ENCODE data around the gene LMAN1L. TPM values are rescaled to one million over a fixed set of nuclear protein-coding genes. Genes with fewer than 3 reads are reported as not detected.

LMAN1L gene
- total RNA-seq, 1 experiment from 2014 or later: not detected

- Histone ChIP-seq H3K27me3 (no peaks in the 10 kb centered on the region), H3K9me3 (no peaks in the 10 kb centered on the region), H3K36me3 (peaks cover 65% of the 10 kb centered on the region), H3K4me3 (no peak overlapping the region)
- no peak for DNase-seq
Measured at GRCh38 chr15:74789171-74789631, 23.4 kb upstream of the LMAN1L start.

GRCh38 chr15:74789741-74790079 is 22.9 kb upstream of the LMAN1L start:
- Histone ChIP-seq H3K27me3 (no peaks in the 10 kb centered on the region), H3K4me3 (no peak overlapping the region), H3K9me3 (no peaks in the 10 kb centered on the region), H3K36me3 (peaks cover 65% of the 10 kb centered on the region)
- DNase-seq: no peak

- Histone ChIP-seq H3K9me3 (no peaks in the 10 kb centered on the region), H3K36me3 (peaks cover 67% of the 10 kb centered on the region), H3K4me3 (no peak overlapping the region), H3K27me3 (no peaks in the 10 kb centered on the region)
- peak; percentile 89 for DNase-seq
Measured at GRCh38 chr15:74790080-74790916, 22.3 kb upstream of the LMAN1L start.

GRCh38 chr15:74791007-74791406 is 21.6 kb upstream of the LMAN1L start:
- H3K36me3 ChIP-seq: peaks cover 63% of the 10 kb centered on the region
- H3K9me3 ChIP-seq: no peaks in the 10 kb centered on the region
- H3K27me3 ChIP-seq: no peaks in the 10 kb centered on the region
- no peak overlapping the region for H3K4me3 ChIP-seq
- DNase-seq: no peak

- DNase-seq: no peak
- Histone ChIP-seq H3K9me3 (no peaks in the 10 kb centered on the region), H3K27me3 (no peaks in the 10 kb centered on the region), H3K4me3 (no peak overlapping the region), H3K36me3 (peaks cover 56% of the 10 kb centered on the region)
Measured at GRCh38 chr15:74791667-74792066, 21.0 kb upstream of the LMAN1L start.

GRCh38 chr15:74792227-74793016 is 20.2 kb upstream of the LMAN1L start:
- no peaks in the 10 kb centered on the region for H3K9me3 ChIP-seq
- no peak for DNase-seq
- H3K27me3 ChIP-seq: no peaks in the 10 kb centered on the region
- H3K4me3 ChIP-seq: no peak overlapping the region
- peaks cover 52% of the 10 kb centered on the region for H3K36me3 ChIP-seq

GRCh38 chr15:74793135-74794028 is 19.3 kb upstream of the LMAN1L start:
- Histone ChIP-seq H3K36me3 (peaks cover 48% of the 10 kb centered on the region), H3K4me3 (no peak overlapping the region), H3K9me3 (no peaks in the 10 kb centered on the region), H3K27me3 (no peaks in the 10 kb centered on the region)
- DNase-seq: peak; percentile 50

GRCh38 chr15:74794248-74794969 is 18.2 kb upstream of the LMAN1L start:
- DNase-seq: no peak
- Histone ChIP-seq H3K27me3 (no peaks in the 10 kb centered on the region), H3K36me3 (peaks cover 43% of the 10 kb centered on the region), H3K9me3 (no peaks in the 10 kb centered on the region), H3K4me3 (no peak overlapping the region)

GRCh38 chr15:74794970-74795349 is 17.7 kb upstream of the LMAN1L start:
- H3K4me3 ChIP-seq: no peak overlapping the region
- H3K27me3 ChIP-seq: no peaks in the 10 kb centered on the region
- peaks cover 44% of the 10 kb centered on the region for H3K36me3 ChIP-seq
- no peak for DNase-seq
- H3K9me3 ChIP-seq: no peaks in the 10 kb centered on the region

- H3K9me3 ChIP-seq: no peaks in the 10 kb centered on the region
- no peak overlapping the region for H3K4me3 ChIP-seq
- DNase-seq: no peak
- H3K27me3 ChIP-seq: no peaks in the 10 kb centered on the region
- H3K36me3 ChIP-seq: peaks cover 51% of the 10 kb centered on the region
Measured at GRCh38 chr15:74795966-74796625, 16.5 kb upstream of the LMAN1L start.

GRCh38 chr15:74798388-74799254 is 14.0 kb upstream of the LMAN1L start:
- Histone ChIP-seq H3K9me3 (no peaks in the 10 kb centered on the region), H3K4me3 (no peak overlapping the region), H3K36me3 (peaks cover 57% of the 10 kb centered on the region), H3K27me3 (no peaks in the 10 kb centered on the region)
- DNase-seq: no peak

GRCh38 chr15:74799255-74799855 is 13.3 kb upstream of the LMAN1L start:
- Histone ChIP-seq H3K4me3 (no peak overlapping the region), H3K36me3 (peaks cover 63% of the 10 kb centered on the region), H3K27me3 (no peaks in the 10 kb centered on the region), H3K9me3 (no peaks in the 10 kb centered on the region)
- DNase-seq: no peak

GRCh38 chr15:74799856-74800558 is 12.6 kb upstream of the LMAN1L start:
- peak; percentile 55 for DNase-seq
- peaks cover 61% of the 10 kb centered on the region for H3K36me3 ChIP-seq
- no peaks in the 10 kb centered on the region for H3K9me3 ChIP-seq
- no peaks in the 10 kb centered on the region for H3K27me3 ChIP-seq
- H3K4me3 ChIP-seq: no peak overlapping the region

- Histone ChIP-seq H3K27me3 (no peaks in the 10 kb centered on the region), H3K9me3 (no peaks in the 10 kb centered on the region), H3K36me3 (peaks cover 63% of the 10 kb centered on the region), H3K4me3 (no peak overlapping the region)
- no peak for DNase-seq
Measured at GRCh38 chr15:74800559-74801094, 12.0 kb upstream of the LMAN1L start.
